Prostate gland (tissue), 2 donors: ENCODE measurements around the gene TNFRSF14. TPM values are rescaled to one million over a fixed set of nuclear protein-coding genes. Genes with fewer than 3 reads are reported as not detected.

ENCODE experiments used
- DNase-seq: peaks from one replicate; pipeline ENCODE4 v3.0.0-alpha.2; 2019; ENCODE audit warnings: low spot score
- H3K27ac ChIP-seq, 2 donors: fragments of 200-600 bp; sonication (generic); 2 replicates each; pipeline ENCODE4 v1.5.1; 2017 to 2019
- H3K27me3 ChIP-seq: fragments of 200-600 bp; sonication (generic); replicated peaks from 2 replicates; pipeline ENCODE4 v1.5.1; 2019; ENCODE audit not compliant: insufficient read depth
- H3K36me3 ChIP-seq, 2 donors: fragments of 200-600 bp; sonication (generic); 1 replicate in 1 of 2; 2 replicates in 1 of 2; pipeline versions ENCODE4 v1.5.1 to v1.8.1; 2017 to 2019
- H3K4me1 ChIP-seq: fragments of 200-600 bp; sonication (generic); replicated peaks from 2 replicates; pipeline ENCODE4 v1.5.1; 2019
- H3K4me3 ChIP-seq, 2 donors: fragments of 200-600 bp; sonication (generic); 2 replicates each; pipeline ENCODE4 v1.5.1; 2017 to 2019
- H3K9me3 ChIP-seq: fragments of 200-600 bp; sonication (generic); 2 replicates; pipeline ENCODE4 v1.5.1; 2017
- POLR2A ChIP-seq: fragments of 450-650 bp; IDR thresholded peaks from one replicate; pipeline ENCODE4 v1.6.1; 2016; ENCODE audit warnings: antibody characterized with exemption, mild to moderate bottlenecking
- POLR2AphosphoS5 ChIP-seq: sonication (generic); formaldehyde crosslinking; IDR thresholded peaks from one replicate; pipeline ENCODE4 v1.6.1; 2017; ENCODE audit warnings: antibody characterized with exemption
- WGBS: methylation state at CpG from one replicate; pipeline ENCODE4 v1.1.5; 2018; 5-methylcytosine and 5-hydroxymethylcytosine counted together
- intact Hi-C: fragments of 100-400 bp; cut with DNase I; formaldehyde crosslinking; loops from one replicate; pipeline ENCODE4 v1.14.2; 2022
- total RNA-seq, 2 donors: library from RNA; depleted of rRNA; stranded (reverse); fragments of >200 nt; gene quantifications; one replicate each; pipeline ENCODE4 v1.1.0, GENCODE V29; 2016
- TF ChIP-seq, protein P1 (sequence below), 4 experiments: fragments of 200-600 bp in 2 of 4; fragments of 450-650 bp in 2 of 4; sonication (generic) in 2 of 4; IDR thresholded peaks; 1 replicate in 3 of 4; 2 replicates in 1 of 4; pipeline ENCODE4 v1.5.1; 2016 to 2019; ENCODE audit warnings: antibody characterized with exemption in 4 of 4, mild to moderate bottlenecking in 2 of 4, moderate library complexity in 2 of 4

Gene TNFRSF14
- total RNA-seq, 2 donors from 2014 or later: 83.3 to 105 TPM

DNA sequence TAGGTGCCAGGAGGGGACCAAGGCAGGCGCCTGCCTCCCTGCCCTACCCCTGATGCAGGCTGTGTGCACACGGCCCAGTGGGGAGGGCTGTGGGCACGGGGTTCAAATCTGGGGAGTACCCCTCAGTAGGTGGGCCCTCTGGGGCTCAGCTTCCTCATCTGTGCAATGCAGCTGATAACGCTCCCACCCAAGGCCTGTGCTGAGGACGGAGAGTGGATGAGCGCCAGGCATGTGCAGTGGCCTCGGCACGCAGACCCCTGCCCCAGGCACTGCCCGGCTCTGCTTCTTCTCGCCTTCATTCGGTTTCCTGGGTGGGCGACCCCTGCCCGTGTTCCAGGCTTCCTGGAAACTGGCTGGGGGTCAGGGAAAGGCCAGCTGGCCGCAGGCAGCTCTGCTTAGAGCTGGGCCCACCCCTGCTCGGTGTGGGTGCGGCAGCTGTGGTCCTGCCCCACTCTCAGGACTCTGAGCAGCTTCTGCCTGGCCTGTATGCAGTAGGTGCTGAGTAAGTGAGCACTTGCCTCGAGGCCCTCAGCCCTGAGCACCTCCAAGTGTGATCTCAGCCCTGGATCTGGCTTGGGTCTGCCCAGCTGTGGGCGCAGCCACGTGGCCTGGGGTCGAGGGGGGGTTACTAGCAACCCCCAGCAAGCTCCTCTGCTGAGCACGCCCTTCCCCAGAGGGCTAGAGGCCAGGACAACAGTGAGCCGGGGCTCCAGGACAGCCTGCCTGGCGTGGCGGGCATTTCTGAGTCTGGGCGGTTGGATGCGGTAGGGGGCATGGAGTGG lies 11.9 kb upstream of the TNFRSF14 start:
- H3K4me1 ChIP-seq: peaks cover 25% of the 10 kb centered on the region
- DNase-seq: no peak
- 69% methylated on average over 23 of the region's 26 CpGs for WGBS
- intact Hi-C loops: no loop called here
- H3K9me3 ChIP-seq: no peaks in the 10 kb centered on the region
- no peak for TF ChIP-seq POLR2AphosphoS5
- TF ChIP-seq POLR2A: no peak
- TF ChIP-seq, protein P1, sequence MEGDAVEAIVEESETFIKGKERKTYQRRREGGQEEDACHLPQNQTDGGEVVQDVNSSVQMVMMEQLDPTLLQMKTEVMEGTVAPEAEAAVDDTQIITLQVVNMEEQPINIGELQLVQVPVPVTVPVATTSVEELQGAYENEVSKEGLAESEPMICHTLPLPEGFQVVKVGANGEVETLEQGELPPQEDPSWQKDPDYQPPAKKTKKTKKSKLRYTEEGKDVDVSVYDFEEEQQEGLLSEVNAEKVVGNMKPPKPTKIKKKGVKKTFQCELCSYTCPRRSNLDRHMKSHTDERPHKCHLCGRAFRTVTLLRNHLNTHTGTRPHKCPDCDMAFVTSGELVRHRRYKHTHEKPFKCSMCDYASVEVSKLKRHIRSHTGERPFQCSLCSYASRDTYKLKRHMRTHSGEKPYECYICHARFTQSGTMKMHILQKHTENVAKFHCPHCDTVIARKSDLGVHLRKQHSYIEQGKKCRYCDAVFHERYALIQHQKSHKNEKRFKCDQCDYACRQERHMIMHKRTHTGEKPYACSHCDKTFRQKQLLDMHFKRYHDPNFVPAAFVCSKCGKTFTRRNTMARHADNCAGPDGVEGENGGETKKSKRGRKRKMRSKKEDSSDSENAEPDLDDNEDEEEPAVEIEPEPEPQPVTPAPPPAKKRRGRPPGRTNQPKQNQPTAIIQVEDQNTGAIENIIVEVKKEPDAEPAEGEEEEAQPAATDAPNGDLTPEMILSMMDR (IDR thresholded peaks at IDR 0.05): no peak
- H3K27ac ChIP-seq: peak overlapping the region in 1 of 2 donors; percentile 99
- H3K36me3 ChIP-seq: no peaks in the 10 kb centered on the region
- no peaks in the 10 kb centered on the region for H3K27me3 ChIP-seq
- no peak overlapping the region for H3K4me3 ChIP-seq

DNA sequence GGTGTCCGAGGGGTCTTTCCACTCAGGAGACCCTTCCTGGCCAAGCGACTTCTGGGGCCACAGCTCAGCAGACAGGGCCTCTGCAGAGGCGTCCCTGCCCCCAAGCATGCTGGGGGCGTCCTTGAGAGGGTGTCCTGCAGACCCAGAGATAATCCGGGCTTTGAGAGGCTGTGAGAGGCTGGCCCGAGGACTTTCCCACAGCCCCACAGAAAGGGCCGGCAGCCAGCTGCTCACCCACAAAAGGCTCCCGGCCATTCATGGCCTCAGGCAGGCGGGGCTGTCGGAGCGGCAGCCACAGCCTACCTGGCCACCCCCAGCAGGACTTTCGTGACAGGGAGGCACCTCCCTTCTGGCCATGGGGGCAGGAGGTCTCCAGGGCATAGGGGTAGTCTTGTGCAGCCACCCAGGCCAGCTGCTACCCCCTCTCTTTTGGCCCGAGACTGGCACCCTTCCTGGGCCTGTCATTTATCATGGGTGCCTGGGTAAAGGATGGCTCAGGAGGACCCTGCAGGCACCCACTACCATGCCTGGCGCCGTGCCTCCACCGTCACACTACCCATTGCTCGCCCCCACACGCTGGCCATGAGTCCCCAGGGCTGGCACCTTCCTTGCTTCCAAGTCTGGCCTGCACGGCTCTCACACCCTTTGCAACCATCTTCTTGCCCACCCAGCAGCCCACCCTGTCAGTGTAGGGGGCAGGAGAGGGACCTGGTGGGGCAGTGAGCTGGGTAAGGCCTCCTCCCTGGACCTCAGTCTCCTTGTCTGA lies 11.1 kb upstream of the TNFRSF14 start:
- Histone ChIP-seq H3K4me1 (peaks cover 26% of the 10 kb centered on the region), H3K27ac (peak overlapping the region; percentile 62 to 99), H3K4me3 (no peak overlapping the region), H3K27me3 (no peaks in the 10 kb centered on the region), H3K9me3 (no peaks in the 10 kb centered on the region), H3K36me3 (no peaks in the 10 kb centered on the region)
- DNase-seq: no peak
- 68% methylated on average over 19 of the region's 19 CpGs for WGBS
- TF ChIP-seq POLR2AphosphoS5 (no peak), POLR2A (no peak)
- TF ChIP-seq, protein P1 (IDR thresholded peaks at IDR 0.05): no peak
- intact Hi-C loops: loop anchor here (5.0 kb wide), 1 partner anchor 348 kb away; no protein-coding TSS in a partner anchor

DNA sequence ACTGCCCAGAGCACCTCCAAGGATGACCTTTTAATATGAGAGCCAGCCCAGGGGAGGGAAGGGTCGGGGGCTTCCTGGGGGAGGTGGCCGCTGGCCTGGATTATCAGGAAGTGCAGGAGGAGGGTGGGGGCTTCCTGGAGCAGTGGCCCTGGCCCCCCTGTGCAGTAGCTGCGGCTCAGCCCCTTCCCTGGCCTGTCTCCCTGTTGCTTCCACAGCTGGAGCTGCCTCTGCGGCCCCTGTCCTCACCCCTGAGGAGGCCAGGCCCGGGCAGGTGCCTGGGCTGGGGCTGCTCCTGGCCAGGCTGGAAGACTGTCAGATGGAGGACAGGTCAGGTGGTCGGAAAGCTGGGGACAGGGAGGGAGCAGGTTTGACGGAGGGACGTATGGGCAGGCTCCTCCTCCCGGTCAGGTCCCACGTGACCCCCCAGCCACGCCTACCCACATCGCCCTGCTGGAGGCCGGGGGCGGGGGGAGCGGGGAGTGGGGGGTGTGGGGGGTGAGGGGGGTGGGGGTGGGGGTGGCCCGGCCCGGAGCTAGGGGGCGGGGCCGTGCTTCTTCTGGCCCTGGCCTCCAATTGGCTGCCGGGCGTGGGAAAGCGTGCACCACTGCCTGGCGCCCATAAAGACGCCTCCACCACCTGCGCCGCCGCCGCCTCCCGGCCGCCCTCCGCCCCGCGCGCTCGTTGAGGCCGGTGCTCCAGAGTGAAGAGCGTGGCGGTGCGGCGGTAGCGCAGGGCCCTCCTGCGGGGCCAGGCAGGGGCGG lies 10.2 kb upstream of the TNFRSF14 start:
- intact Hi-C loops: loop anchor here (5.0 kb wide), 1 partner anchor 349 kb away; no protein-coding TSS in a partner anchor
- H3K4me1 ChIP-seq: peaks cover 23% of the 10 kb centered on the region
- 7% methylated on average over 34 of the region's 43 CpGs for WGBS

DNA sequence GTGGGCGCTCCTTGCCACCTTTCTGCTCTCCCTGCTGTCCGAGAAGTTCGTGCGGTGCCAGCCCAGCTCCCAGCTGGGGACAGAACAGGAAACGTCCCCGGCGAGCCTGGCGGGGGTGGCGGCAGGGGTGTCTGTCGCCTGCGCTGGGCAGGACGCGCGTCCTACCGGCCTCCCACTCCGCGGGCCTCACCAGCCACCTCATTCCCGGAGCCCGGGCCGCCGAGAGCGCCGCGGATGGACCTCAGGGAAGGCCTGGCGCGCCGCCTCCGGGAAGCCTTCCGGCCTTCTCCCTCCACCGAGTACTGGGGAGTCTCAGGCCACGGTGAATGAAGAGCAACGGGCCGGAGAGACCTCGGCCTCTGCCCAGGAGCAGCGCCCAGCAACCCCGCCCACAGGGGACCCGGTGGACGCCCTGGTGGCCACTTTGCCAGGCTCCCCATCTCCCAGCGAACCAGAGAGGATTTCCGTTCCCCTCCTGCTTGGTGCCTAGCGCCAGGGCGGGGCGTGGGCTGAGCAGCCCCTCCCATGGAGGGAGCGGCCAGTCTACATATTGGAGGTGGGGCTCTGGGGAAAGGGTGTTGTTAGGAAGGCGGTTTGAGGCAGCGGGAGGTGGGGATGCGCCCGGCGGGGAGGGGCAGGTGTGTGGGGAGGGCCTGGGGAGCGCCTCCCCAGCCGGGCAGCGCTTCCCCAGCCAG lies 9.5 kb upstream of the TNFRSF14 start:
- no peaks in the 10 kb centered on the region for H3K9me3 ChIP-seq
- no peaks in the 10 kb centered on the region for H3K27me3 ChIP-seq
- WGBS: 2% methylated on average over 52 of the region's 52 CpGs
- peak overlapping the region; percentile 17 to 38 for H3K4me3 ChIP-seq
- peak overlapping the region; percentile 98 to 99 for H3K27ac ChIP-seq
- TF ChIP-seq, protein P1 (IDR thresholded peaks at IDR 0.05): peak in 2 of 4 experiments; percentile 43 to 48
- peak; percentile 89 for TF ChIP-seq POLR2AphosphoS5
- peak; percentile 73 for TF ChIP-seq POLR2A
- intact Hi-C loops: loop anchor here (1.0 to 5.0 kb wide), 2 partner anchors 134 to 349 kb away; partner anchors contain the start of gene PEX10
- DNase-seq: peak; percentile 88
- H3K36me3 ChIP-seq: no peaks in the 10 kb centered on the region
- H3K4me1 ChIP-seq: peaks cover 23% of the 10 kb centered on the region

More for the DNA sequence above, 10.2 kb upstream of the TNFRSF14 start:
- Histone ChIP-seq H3K27me3 (no peaks in the 10 kb centered on the region), H3K9me3 (no peaks in the 10 kb centered on the region), H3K27ac (peak overlapping the region; percentile 98 to 99), H3K4me3 (peak overlapping the region; percentile 17 to 38), H3K36me3 (no peaks in the 10 kb centered on the region)
- TF ChIP-seq POLR2A (peak; percentile 35), POLR2AphosphoS5 (peak; percentile 63)
- TF ChIP-seq, protein P1 (IDR thresholded peaks at IDR 0.05): no peak
- peak; percentile 89 for DNase-seq
